Measurements from ENCODE around the gene TERT.

The TERT gene

GRCh38 chr5:1302258-1302657, 7.4 kb upstream of the TERT start:
- no peak for TF ChIP-seq EZH2phosphoT487 (IDR thresholded peaks at IDR 0.05; ENCODE audit: borderline replicate concordance)
- H3K4me2 ChIP-seq (ENCODE audit: low read depth, low read length, poor library complexity, severe bottlenecking): no peak overlapping the region
- H3K79me2 ChIP-seq (ENCODE audit: insufficient read depth, low read length): no peaks in the 10 kb centered on the region
- peaks cover 25% of the 10 kb centered on the region; the same call in 1 of the 2 replicates for H3K9me3 ChIP-seq (ENCODE audit: insufficient read depth, low read depth, low read length)
- no peaks in the 10 kb centered on the region for H3K27me3 ChIP-seq (ENCODE audit: insufficient read depth, low read length, poor library complexity, severe bottlenecking)
- no peaks in the 10 kb centered on the region for H4K20me1 ChIP-seq (ENCODE audit: insufficient read depth, low read length, poor library complexity, severe bottlenecking)
- H3K4me3 ChIP-seq (ENCODE audit: low read length, poor library complexity, severe bottlenecking): no peak overlapping the region
- peaks cover 18% of the 10 kb centered on the region for H3K4me1 ChIP-seq (ENCODE audit: insufficient read depth, low read length, poor library complexity, severe bottlenecking)
- no peaks in the 10 kb centered on the region for H3K36me3 ChIP-seq (ENCODE audit: insufficient read depth, low read length)
- H3K9me2 ChIP-seq (replicated peaks; ENCODE audit: low read depth, low read length): no peaks in the 10 kb centered on the region
- no peak overlapping the region for H2AFZ ChIP-seq (ENCODE audit: low read length)
- H3F3A ChIP-seq (ENCODE audit: low read depth): no peaks in the 10 kb centered on the region
- H3K9ac ChIP-seq (ENCODE audit: low read depth, low read length, poor library complexity, severe bottlenecking): no peak overlapping the region

- Histone ChIP-seq H3K9ac (ENCODE audit: low read depth, low read length, poor library complexity, severe bottlenecking) (no peak overlapping the region), H3K27me3 (ENCODE audit: insufficient read depth, low read length, poor library complexity, severe bottlenecking) (no peaks in the 10 kb centered on the region), H3K4me1 (ENCODE audit: insufficient read depth, low read length, poor library complexity, severe bottlenecking) (peaks cover 22% of the 10 kb centered on the region), H3K79me2 (ENCODE audit: insufficient read depth, low read length) (no peaks in the 10 kb centered on the region), H3K4me3 (ENCODE audit: low read length, poor library complexity, severe bottlenecking) (no peak overlapping the region), H3K9me3 (ENCODE audit: insufficient read depth, low read depth, low read length) (peaks cover 25% of the 10 kb centered on the region; the same call in 1 of the 2 replicates), H3K36me3 (ENCODE audit: insufficient read depth, low read length) (no peaks in the 10 kb centered on the region), H3F3A (ENCODE audit: low read depth) (no peaks in the 10 kb centered on the region), H2AFZ (ENCODE audit: low read length) (no peak overlapping the region), H4K20me1 (ENCODE audit: insufficient read depth, low read length, poor library complexity, severe bottlenecking) (no peaks in the 10 kb centered on the region), H3K4me2 (ENCODE audit: low read depth, low read length, poor library complexity, severe bottlenecking) (no peak overlapping the region), H3K9me2 (replicated peaks; ENCODE audit: low read depth, low read length) (no peaks in the 10 kb centered on the region)
- TF ChIP-seq, protein P1, sequence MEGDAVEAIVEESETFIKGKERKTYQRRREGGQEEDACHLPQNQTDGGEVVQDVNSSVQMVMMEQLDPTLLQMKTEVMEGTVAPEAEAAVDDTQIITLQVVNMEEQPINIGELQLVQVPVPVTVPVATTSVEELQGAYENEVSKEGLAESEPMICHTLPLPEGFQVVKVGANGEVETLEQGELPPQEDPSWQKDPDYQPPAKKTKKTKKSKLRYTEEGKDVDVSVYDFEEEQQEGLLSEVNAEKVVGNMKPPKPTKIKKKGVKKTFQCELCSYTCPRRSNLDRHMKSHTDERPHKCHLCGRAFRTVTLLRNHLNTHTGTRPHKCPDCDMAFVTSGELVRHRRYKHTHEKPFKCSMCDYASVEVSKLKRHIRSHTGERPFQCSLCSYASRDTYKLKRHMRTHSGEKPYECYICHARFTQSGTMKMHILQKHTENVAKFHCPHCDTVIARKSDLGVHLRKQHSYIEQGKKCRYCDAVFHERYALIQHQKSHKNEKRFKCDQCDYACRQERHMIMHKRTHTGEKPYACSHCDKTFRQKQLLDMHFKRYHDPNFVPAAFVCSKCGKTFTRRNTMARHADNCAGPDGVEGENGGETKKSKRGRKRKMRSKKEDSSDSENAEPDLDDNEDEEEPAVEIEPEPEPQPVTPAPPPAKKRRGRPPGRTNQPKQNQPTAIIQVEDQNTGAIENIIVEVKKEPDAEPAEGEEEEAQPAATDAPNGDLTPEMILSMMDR (conservative IDR thresholded peaks at IDR 0.05; ENCODE audit: low read length): no peak
Observed at GRCh38 chr5:1300581-1301083, 5.8 kb upstream of the TERT start.

DNA sequence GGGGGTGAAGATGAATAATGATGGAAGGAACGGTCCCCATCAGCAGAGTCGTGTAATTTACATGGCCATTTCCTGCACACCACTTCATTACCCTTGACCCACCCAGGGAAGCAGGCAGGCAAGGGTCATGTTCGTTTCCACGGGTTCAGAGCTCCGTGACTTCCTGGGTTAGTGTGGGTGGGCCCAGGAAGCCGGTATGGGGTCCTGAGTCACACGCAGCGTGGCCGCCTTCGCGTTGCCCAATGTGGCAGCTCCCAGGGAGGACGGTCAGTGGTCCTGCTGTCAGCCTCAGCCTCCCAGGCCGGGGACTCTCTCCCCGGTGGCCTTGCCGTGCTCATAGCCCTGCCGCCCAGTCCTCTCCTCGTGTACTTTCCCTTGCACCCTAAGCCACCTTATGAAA, 5.1 kb upstream of the TERT start:
- H4K20me1 ChIP-seq (ENCODE audit: insufficient read depth, low read length, poor library complexity, severe bottlenecking): no peaks in the 10 kb centered on the region
- TF ChIP-seq, protein P1 (conservative IDR thresholded peaks at IDR 0.05; ENCODE audit: low read length): no peak
- no peak for TF ChIP-seq EZH2phosphoT487 (IDR thresholded peaks at IDR 0.05; ENCODE audit: borderline replicate concordance)
- H2AFZ ChIP-seq (ENCODE audit: low read length): no peak overlapping the region
- no peaks in the 10 kb centered on the region for H3K27me3 ChIP-seq (ENCODE audit: insufficient read depth, low read length, poor library complexity, severe bottlenecking)
- no peak overlapping the region for H3K4me3 ChIP-seq (ENCODE audit: low read length, poor library complexity, severe bottlenecking)
- H3K9me3 ChIP-seq (ENCODE audit: insufficient read depth, low read depth, low read length): peaks cover 24% of the 10 kb centered on the region; the same call in 1 of the 2 replicates
- H3K79me2 ChIP-seq (ENCODE audit: insufficient read depth, low read length): no peaks in the 10 kb centered on the region
- H3K9me2 ChIP-seq (replicated peaks; ENCODE audit: low read depth, low read length): no peaks in the 10 kb centered on the region
- no peaks in the 10 kb centered on the region for H3F3A ChIP-seq (ENCODE audit: low read depth)
- no peaks in the 10 kb centered on the region for H3K36me3 ChIP-seq (ENCODE audit: insufficient read depth, low read length)
- H3K9ac ChIP-seq (ENCODE audit: low read depth, low read length, poor library complexity, severe bottlenecking): no peak overlapping the region
- H3K4me1 ChIP-seq (ENCODE audit: insufficient read depth, low read length, poor library complexity, severe bottlenecking): peaks cover 22% of the 10 kb centered on the region
- no peak overlapping the region for H3K4me2 ChIP-seq (ENCODE audit: low read depth, low read length, poor library complexity, severe bottlenecking)

DNA sequence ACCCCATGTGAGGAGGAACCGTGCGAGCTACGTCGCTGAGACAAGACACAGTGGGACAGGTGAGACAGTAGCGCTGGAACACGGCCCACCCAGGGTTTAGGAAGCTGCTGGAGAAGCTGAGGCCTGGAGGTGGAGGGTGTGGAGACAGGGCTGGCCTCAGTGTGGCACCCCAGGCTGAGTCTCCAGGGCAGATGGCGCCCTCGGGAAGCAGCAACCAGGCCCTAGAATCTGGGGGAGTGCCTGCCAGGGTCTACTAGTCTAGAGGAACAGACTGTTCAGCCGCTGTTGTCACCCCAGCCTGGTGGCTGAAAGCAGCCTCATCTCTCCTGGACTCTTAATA, 4.6 kb upstream of the TERT start:
- Histone ChIP-seq H3K79me2 (ENCODE audit: insufficient read depth, low read length) (no peaks in the 10 kb centered on the region), H4K20me1 (ENCODE audit: insufficient read depth, low read length, poor library complexity, severe bottlenecking) (no peaks in the 10 kb centered on the region), H3K4me2 (ENCODE audit: low read depth, low read length, poor library complexity, severe bottlenecking) (no peak overlapping the region), H3K9me2 (replicated peaks; ENCODE audit: low read depth, low read length) (no peaks in the 10 kb centered on the region), H3K4me1 (ENCODE audit: insufficient read depth, low read length, poor library complexity, severe bottlenecking) (peaks cover 22% of the 10 kb centered on the region), H3F3A (ENCODE audit: low read depth) (no peaks in the 10 kb centered on the region), H3K36me3 (ENCODE audit: insufficient read depth, low read length) (no peaks in the 10 kb centered on the region), H3K9ac (ENCODE audit: low read depth, low read length, poor library complexity, severe bottlenecking) (no peak overlapping the region), H3K27me3 (ENCODE audit: insufficient read depth, low read length, poor library complexity, severe bottlenecking) (no peaks in the 10 kb centered on the region), H3K4me3 (ENCODE audit: low read length, poor library complexity, severe bottlenecking) (no peak overlapping the region), H3K9me3 (ENCODE audit: insufficient read depth, low read depth, low read length) (peaks cover 20% of the 10 kb centered on the region; the same call in 1 of the 2 replicates), H2AFZ (ENCODE audit: low read length) (no peak overlapping the region)
- TF ChIP-seq, protein P1 (conservative IDR thresholded peaks at IDR 0.05; ENCODE audit: low read length): 0 out of 2 replicates have a peak, but pooled peaks have one; percentile 14
- TF ChIP-seq EZH2phosphoT487 (IDR thresholded peaks at IDR 0.05; ENCODE audit: borderline replicate concordance): no peak
